Caco-2 (cell line): ENCODE measurements around the gene TM4SF20. TPM values are rescaled to one million over a fixed set of nuclear protein-coding genes. Genes with fewer than 3 reads are reported as not detected.

Source experiments
- BruUV-seq: library from RNA; stranded (reverse); fragments of 400-500 nt; replicated peaks from 2 replicates; lab custom pipeline; 2021; lab: Mats Ljungman, UMichigan
- CTCF ChIA-PET: fragments of 300-600 bp; sonication (Branson Sonifier 250); formaldehyde crosslinking; loops from one replicate; lab custom pipeline; 2022; ENCODE audit warnings: antibody characterized with exemption; lab: Charles Lee
- POLR2A ChIA-PET: fragments of 300-600 bp; sonication (Branson Sonifier 250); formaldehyde crosslinking; loops from one replicate; lab custom pipeline; 2022; ENCODE audit warnings: antibody characterized with exemption; lab: Charles Lee
- DNase-seq, 2 experiments: peaks; one replicate each; pipeline versions ENCODE4 v3.0.0 to v3.0.0-alpha.2; 2020 to 2022
- H3K27me3 ChIP-seq: replicated peaks from 2 replicates; pipeline ENCODE4 v1.6.0; 2011; ENCODE audit warnings: low read length; ENCODE audit not compliant: control insufficient read depth, insufficient read depth
- H3K36me3 ChIP-seq: 2 replicates; pipeline ENCODE4 v1.5.1; 2011; ENCODE audit warnings: low read length; ENCODE audit not compliant: control insufficient read depth, insufficient read depth
- H3K4me1 ChIP-seq: fragments of 250-450 bp; sonication (Bioruptor Pico); 2 replicates; pipeline ENCODE4 v1.5.1; 2020; ENCODE audit warnings: mild to moderate bottlenecking
- H3K4me3 ChIP-seq: 2 replicates; pipeline ENCODE4 v1.5.1; 2011; ENCODE audit warnings: low read depth, mild to moderate bottlenecking, control low read depth, low read length
- H3K9me3 ChIP-seq: fragments of 250-450 bp; sonication (Bioruptor Pico); 2 replicates; pipeline ENCODE4 v1.5.1; 2020; ENCODE audit warnings: mild to moderate bottlenecking, moderate library complexity
- H3K27ac Mint-ChIP-seq: one replicate; pipeline ENCODE4 v1.8.0; 2022; ENCODE audit warnings: mixed read lengths; ENCODE audit not compliant: unreplicated experiment
- H3K27me3 Mint-ChIP-seq: one replicate; pipeline ENCODE4 v1.8.0; 2022; ENCODE audit warnings: mixed read lengths; ENCODE audit not compliant: insufficient read depth, unreplicated experiment
- H3K36me3 Mint-ChIP-seq: one replicate; pipeline ENCODE4 v1.8.0; 2022; ENCODE audit warnings: mild to moderate bottlenecking, mixed read lengths; ENCODE audit not compliant: insufficient read depth, unreplicated experiment
- H3K4me1 Mint-ChIP-seq: one replicate; pipeline ENCODE4 v1.8.0; 2022; ENCODE audit warnings: low read depth, mixed read lengths; ENCODE audit not compliant: unreplicated experiment
- H3K4me3 Mint-ChIP-seq: one replicate; pipeline ENCODE4 v1.8.0; 2022; ENCODE audit warnings: mild to moderate bottlenecking, moderate library complexity, mixed read lengths; ENCODE audit not compliant: unreplicated experiment
- H3K9me3 Mint-ChIP-seq: one replicate; pipeline ENCODE4 v1.8.0; 2022; ENCODE audit warnings: mixed read lengths; ENCODE audit not compliant: unreplicated experiment
- CTCF ChIP-seq, 2 experiments: fragments of 200-600 bp in 1 of 2; IDR thresholded peaks; 1 replicate in 1 of 2; 2 replicates in 1 of 2; pipeline versions ENCODE4 v1.5.1 to v1.8.0; 2011 to 2022; ENCODE audit warnings: antibody characterized with exemption in 1 of 2, control low read depth in 1 of 2, inconsistent platforms in 1 of 2, low read depth in 1 of 2, low read length in 1 of 2, mild to moderate bottlenecking in 1 of 2, moderate library complexity in 1 of 2; ENCODE audit not compliant: insufficient read depth in 1 of 2, severe bottlenecking in 1 of 2, unreplicated experiment in 1 of 2
- intact Hi-C: fragments of 100-400 bp; cut with micrococcal nuclease; formaldehyde crosslinking; loops from one replicate; pipeline ENCODE4 v1.10.0; 2022; ENCODE audit not compliant: unreplicated experiment
- total RNA-seq: library from RNA; stranded (reverse); gene quantifications from 2 replicates; pipeline ENCODE4 v1.2.3, GENCODE V29; 2022

TM4SF20 gene
- total RNA-seq, 1 experiment from 2014 or later = 0.20 TPM

GRCh38 chr2:227412877-227413276 lies 33.8 kb upstream of the TM4SF20 start:
- H3K4me1 ChIP-seq = no peaks in the 10 kb centered on the region
- no peaks in the 10 kb centered on the region for H3K9me3 ChIP-seq
- Mint-ChIP-seq H3K36me3 (peaks cover 5% of the 10 kb centered on the region), H3K9me3 (no peaks in the 10 kb centered on the region), H3K4me1 (no peaks in the 10 kb centered on the region), H3K4me3 (no peak overlapping the region), H3K27me3 (no peaks in the 10 kb centered on the region), H3K27ac (no peak overlapping the region)
- no peaks in the 10 kb centered on the region for H3K27me3 ChIP-seq
- TF ChIP-seq CTCF (IDR thresholded peaks at IDR 0.05; ENCODE audit: insufficient read depth in 1 of 2, low read depth in 1 of 2, low read length in 1 of 2, severe bottlenecking in 1 of 2, unreplicated experiment in 1 of 2) = no peak
- no peak overlapping the region for H3K4me3 ChIP-seq
- POLR2A ChIA-PET = no interaction called here
- no peak for DNase-seq
- intact Hi-C loops = no loop called here
- CTCF ChIA-PET = no interaction called here
- no peaks in the 10 kb centered on the region for H3K36me3 ChIP-seq
- no TSS peak for BruUV-seq

- peaks cover 8% of the 10 kb centered on the region for H3K4me1 Mint-ChIP-seq
- TF ChIP-seq CTCF (IDR thresholded peaks at IDR 0.05; ENCODE audit: insufficient read depth in 1 of 2, low read depth in 1 of 2, low read length in 1 of 2, severe bottlenecking in 1 of 2, unreplicated experiment in 1 of 2) = no peak
- POLR2A ChIA-PET = no interaction called here
- CTCF ChIA-PET = no interaction called here
- H3K4me3 ChIP-seq = no peak overlapping the region
- H3K4me1 ChIP-seq = no peaks in the 10 kb centered on the region
- H3K36me3 Mint-ChIP-seq = peaks cover 5% of the 10 kb centered on the region
- no peaks in the 10 kb centered on the region for H3K36me3 ChIP-seq
- no peaks in the 10 kb centered on the region for H3K27me3 Mint-ChIP-seq
- no peaks in the 10 kb centered on the region for H3K9me3 Mint-ChIP-seq
- no peak overlapping the region for H3K27ac Mint-ChIP-seq
- intact Hi-C loops = no loop called here
- H3K27me3 ChIP-seq = no peaks in the 10 kb centered on the region
- no TSS peak for BruUV-seq
- DNase-seq = no peak
- H3K9me3 ChIP-seq = no peaks in the 10 kb centered on the region
- H3K4me3 Mint-ChIP-seq = no peak overlapping the region
Observed at GRCh38 chr2:227411990-227412350, 32.9 kb upstream of the TM4SF20 start.

- no TSS peak for BruUV-seq
- Mint-ChIP-seq H3K36me3 (peaks cover 5% of the 10 kb centered on the region), H3K9me3 (no peaks in the 10 kb centered on the region), H3K27me3 (no peaks in the 10 kb centered on the region), H3K27ac (no peak overlapping the region), H3K4me3 (no peak overlapping the region), H3K4me1 (peaks cover 13% of the 10 kb centered on the region)
- ChIA-PET CTCF (no interaction called here), POLR2A (no interaction called here)
- Histone ChIP-seq H3K9me3 (no peaks in the 10 kb centered on the region), H3K4me3 (no peak overlapping the region), H3K27me3 (no peaks in the 10 kb centered on the region), H3K4me1 (peaks cover 5% of the 10 kb centered on the region), H3K36me3 (no peaks in the 10 kb centered on the region)
- intact Hi-C loops = no loop called here
- no peak for TF ChIP-seq CTCF (IDR thresholded peaks at IDR 0.05; ENCODE audit: insufficient read depth in 1 of 2, low read depth in 1 of 2, low read length in 1 of 2, severe bottlenecking in 1 of 2, unreplicated experiment in 1 of 2)
- no peak for DNase-seq
Observed at GRCh38 chr2:227411320-227411989, 32.3 kb upstream of the TM4SF20 start.
